GM18511 (cell line): ENCODE data around the gene PKD1.
"Not testable (repeated sequence)": the region's sequence is repeated elsewhere in the genome, so short reads cannot be mapped to it uniquely, and the experiment has no call there.

Source experiments
- ATAC-seq: cut with Tn5 transposase; IDR thresholded peaks from one replicate; pipeline ENCODE4 v1.9.1; 2021; ENCODE audit warnings: mild to moderate bottlenecking, moderate library complexity; ENCODE audit not compliant: unreplicated experiment

The PKD1 gene

GRCh38 chr16:2126161-2126743 is 9.4 kb downstream of the PKD1 start:
- ATAC-seq, result not testable (repeated sequence)

- ATAC-seq, result not testable (repeated sequence)
These were observed 10.1 kb downstream of the PKD1 start for GRCh38 chr16:2125609-2126008.

- ATAC-seq, result not testable (repeated sequence)
These were observed 10.8 kb downstream of the PKD1 start for GRCh38 chr16:2124694-2125444.

GRCh38 chr16:2124377-2124693 is 11.4 kb downstream of the PKD1 start:
- ATAC-seq, result not testable (repeated sequence)

GRCh38 chr16:2123706-2124376 is 11.9 kb downstream of the PKD1 start:
- ATAC-seq, result not testable (repeated sequence)

GRCh38 chr16:2122934-2123683 is 12.6 kb downstream of the PKD1 start:
- not testable (repeated sequence) for ATAC-seq

- no peak for ATAC-seq
These were observed 13.3 kb downstream of the PKD1 start for GRCh38 chr16:2122429-2122828.

GRCh38 chr16:2121853-2122252 is 13.8 kb downstream of the PKD1 start:
- no peak for ATAC-seq

GRCh38 chr16:2121325-2121724 is 14.4 kb downstream of the PKD1 start:
- not testable (repeated sequence) for ATAC-seq

- ATAC-seq, result not testable (repeated sequence)
These were observed 17.6 kb downstream of the PKD1 start for GRCh38 chr16:2117960-2118722.

GRCh38 chr16:2117341-2117740 is 18.4 kb downstream of the PKD1 start:
- ATAC-seq, result not testable (repeated sequence)

- ATAC-seq, result not testable (repeated sequence)
These were observed 19.3 kb downstream of the PKD1 start for GRCh38 chr16:2116428-2116827.

GRCh38 chr16:2115591-2115973 is 20.1 kb downstream of the PKD1 start:
- ATAC-seq, result no peak

GRCh38 chr16:2114885-2115590 is 20.7 kb downstream of the PKD1 start:
- not testable (repeated sequence) for ATAC-seq

GRCh38 chr16:2114225-2114624 is 21.5 kb downstream of the PKD1 start:
- not testable (repeated sequence) for ATAC-seq

GRCh38 chr16:2112539-2113106 is 23.1 kb downstream of the PKD1 start:
- not testable (repeated sequence) for ATAC-seq

GRCh38 chr16:2111412-2112335 is 24.0 kb downstream of the PKD1 start:
- not testable (repeated sequence) for ATAC-seq

GRCh38 chr16:2111009-2111353 is 24.7 kb downstream of the PKD1 start:
- not testable (repeated sequence) for ATAC-seq
